Astrocyte of the spinal cord (primary cell): ENCODE data around the gene LRRC63.

Source experiments
- DNase-seq: peaks from one replicate; pipeline ENCODE4 v3.0.0; 2011; ENCODE audit warnings: low read depth, low spot score
- H3K4me3 ChIP-seq: 2 replicates; pipeline ENCODE4 v1.5.1; 2011; ENCODE audit warnings: low read depth, mild to moderate bottlenecking, low read length, moderate library complexity
- in situ Hi-C: cut with HindIII; loops from 2 replicates; pipeline ENCODE4 v1.10.0; 2017; ENCODE audit warnings: low sequenced_read_pairs
- TF ChIP-seq, protein P1 (sequence below): IDR thresholded peaks from 2 replicates; pipeline ENCODE4 v1.5.1; 2012; ENCODE audit warnings: low read depth, mild to moderate bottlenecking, low read length, inconsistent platforms

Gene LRRC63

DNA sequence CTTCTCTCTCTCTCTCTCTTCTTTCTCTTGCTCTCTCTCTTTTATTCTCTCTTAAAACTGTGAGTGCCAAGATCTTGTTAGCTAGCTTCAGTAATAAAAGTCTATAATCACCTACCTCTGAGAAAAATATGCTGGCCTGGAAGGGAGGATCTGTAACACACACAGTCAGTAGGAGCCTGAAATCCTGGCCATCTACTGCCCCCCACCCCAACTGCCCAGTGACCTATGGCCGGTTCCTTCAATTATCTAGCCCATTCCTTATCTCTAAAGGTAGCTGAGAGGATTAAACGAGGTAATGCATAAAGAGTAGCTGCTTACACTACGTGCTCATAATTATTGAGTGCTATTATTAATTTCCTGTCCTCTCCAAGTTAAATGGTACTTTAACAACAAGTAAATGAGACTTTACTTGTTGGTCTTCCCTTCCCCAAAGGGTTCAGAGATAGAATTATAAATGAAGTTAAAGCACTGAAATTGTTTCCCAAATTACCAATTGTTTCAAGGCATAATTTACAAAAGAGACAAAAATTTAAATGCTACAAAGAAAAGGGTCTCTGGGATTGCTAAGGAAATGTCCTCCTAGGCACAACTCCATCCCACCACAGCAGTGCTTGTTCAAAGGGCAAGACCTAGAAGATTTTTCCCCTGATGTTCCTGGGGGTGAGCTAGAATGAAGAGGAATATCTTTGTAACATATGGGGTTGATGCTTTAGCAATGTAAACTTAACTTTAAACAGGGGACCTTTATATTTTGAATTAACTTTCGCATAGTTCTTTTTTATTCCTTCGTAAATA, 31.6 kb upstream of the LRRC63 start:
- in situ Hi-C loops = no loop called here
- H3K4me3 ChIP-seq = no peak overlapping the region
- no peak for DNase-seq
- TF ChIP-seq, protein P1, sequence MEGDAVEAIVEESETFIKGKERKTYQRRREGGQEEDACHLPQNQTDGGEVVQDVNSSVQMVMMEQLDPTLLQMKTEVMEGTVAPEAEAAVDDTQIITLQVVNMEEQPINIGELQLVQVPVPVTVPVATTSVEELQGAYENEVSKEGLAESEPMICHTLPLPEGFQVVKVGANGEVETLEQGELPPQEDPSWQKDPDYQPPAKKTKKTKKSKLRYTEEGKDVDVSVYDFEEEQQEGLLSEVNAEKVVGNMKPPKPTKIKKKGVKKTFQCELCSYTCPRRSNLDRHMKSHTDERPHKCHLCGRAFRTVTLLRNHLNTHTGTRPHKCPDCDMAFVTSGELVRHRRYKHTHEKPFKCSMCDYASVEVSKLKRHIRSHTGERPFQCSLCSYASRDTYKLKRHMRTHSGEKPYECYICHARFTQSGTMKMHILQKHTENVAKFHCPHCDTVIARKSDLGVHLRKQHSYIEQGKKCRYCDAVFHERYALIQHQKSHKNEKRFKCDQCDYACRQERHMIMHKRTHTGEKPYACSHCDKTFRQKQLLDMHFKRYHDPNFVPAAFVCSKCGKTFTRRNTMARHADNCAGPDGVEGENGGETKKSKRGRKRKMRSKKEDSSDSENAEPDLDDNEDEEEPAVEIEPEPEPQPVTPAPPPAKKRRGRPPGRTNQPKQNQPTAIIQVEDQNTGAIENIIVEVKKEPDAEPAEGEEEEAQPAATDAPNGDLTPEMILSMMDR = no peak

DNA sequence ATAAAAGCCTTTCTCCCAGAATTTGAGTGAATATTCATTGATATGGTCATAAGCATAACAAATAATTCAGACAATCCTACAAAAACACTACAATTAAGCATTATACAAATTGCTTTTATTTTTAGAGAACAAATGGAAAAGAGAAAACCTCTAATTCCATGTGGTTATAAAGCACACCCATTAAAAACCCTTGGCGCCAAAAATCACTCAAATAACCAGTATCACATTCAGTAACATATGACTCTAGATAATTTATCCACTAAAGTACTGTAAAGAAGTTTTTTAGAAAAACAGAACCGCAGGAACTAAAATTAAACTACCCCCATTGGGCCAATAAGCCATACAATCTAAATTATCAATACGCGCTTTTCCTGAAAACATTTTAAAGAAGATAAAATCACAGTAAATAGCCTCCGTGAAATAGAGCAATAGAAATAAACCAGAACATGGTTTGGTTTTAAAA, 30.3 kb upstream of the LRRC63 start:
- no peak overlapping the region for H3K4me3 ChIP-seq

DNA sequence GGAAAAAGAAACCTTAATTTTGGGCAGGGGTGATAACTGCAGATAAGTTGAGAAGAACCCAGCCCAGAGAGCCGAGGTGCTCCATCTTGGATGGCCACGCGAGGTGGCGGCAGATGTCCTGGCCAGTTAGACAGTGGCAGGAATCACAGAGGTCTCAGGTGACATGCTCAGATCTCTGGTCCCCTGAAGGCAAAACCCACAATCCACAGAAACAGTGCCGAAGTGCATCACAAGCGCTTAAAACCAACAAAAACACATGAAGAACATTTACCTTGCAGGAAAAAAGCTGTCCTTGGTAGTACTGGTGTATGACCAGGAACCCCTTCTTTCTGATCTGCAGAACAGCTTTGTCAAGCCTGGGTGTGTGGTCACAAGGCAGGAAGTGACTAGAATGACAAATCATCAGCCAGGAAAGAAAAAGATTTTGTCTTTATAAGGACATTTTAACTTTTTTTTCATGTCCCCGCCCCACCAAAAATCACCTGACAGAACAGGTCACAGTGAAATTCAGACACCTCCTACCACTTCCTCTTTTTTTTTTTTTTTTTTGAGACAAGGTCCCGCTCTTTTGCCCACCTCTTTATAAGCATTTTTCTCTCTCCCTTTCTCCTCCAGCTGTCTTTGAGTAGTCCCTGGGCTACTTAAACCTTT, 29.8 kb upstream of the LRRC63 start, which contains the start of gene LCP1:
Gene LCP1, minus strand, starts transcription at position 338 of the 651 bp plus-strand sequence. CDS start 22,515 bp downstream, outside the sequence.
- TF ChIP-seq, protein P1 = no peak
- no peak for DNase-seq
- no peak within 1 kb of the TSS for H3K4me3 ChIP-seq
- in situ Hi-C loops = no loop called here

More for the DNA sequence above, 30.3 kb upstream of the LRRC63 start:
- in situ Hi-C loops = no loop called here
- no peak for DNase-seq
- TF ChIP-seq, protein P1 = no peak

DNA sequence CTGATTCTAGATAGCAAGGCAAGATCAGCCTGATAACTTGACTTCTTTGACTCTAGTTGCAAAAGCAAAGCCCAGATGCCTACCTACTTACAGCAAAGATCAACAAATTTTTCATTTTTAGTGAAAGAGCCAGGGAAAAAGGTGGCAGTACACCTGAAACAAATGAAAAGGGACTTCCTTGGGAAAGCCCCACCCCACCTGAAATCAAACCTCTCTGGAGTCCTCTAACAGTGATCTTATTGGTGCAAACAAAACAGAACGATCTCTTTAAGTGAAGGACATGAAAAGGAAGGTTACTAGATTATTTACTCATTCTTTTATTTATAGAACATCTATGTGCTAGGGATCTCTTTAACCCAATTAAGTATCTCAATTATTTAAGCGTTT, 29.2 kb upstream of the LRRC63 start:
- H3K4me3 ChIP-seq = no peak overlapping the region
- no peak for DNase-seq
- in situ Hi-C loops = no loop called here
- TF ChIP-seq, protein P1 = no peak

DNA sequence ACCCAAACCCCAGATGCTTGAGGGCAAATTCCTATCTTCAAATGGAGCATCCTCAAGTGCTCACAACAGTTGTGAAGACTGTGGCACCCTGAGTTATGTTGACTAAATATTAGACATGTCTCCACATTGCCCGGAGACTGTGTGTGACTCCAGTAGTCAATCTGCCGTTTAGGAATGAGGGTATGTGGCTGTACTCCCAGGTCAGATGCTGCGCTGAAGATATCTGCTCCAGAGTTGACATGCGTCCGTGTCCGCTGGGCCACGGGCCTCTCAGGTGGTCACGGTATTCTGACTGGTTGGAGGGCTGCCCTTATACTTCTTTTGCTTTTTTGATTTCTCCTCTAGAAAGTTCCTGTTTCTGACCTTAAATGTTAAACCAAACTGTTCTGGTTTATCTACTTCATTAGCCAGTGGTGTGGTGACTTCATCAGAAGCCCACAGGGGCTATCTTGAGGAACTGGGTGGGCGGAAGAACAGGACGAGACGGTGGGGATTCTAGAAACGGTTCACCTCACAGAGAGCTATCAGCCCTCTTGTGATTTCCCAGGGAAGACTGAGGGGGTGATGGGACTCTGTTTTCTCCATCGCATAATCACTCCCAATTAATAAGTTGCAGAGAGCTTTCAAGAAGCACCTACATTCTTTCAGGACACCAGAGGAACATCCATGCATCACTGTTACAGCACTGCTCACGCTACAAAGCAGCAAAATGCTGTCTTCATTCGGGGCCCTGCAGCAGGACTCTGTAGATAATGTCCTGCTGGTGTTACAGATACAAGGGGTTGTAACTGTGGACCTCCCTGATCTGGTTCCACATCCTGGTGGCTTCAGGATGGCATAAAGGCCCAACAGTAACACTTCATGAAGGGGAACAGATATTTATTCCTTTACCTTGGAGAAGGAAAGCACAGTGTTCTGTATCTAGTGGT, 28.4 kb upstream of the LRRC63 start:
- TF ChIP-seq, protein P1 = no peak
- no peak for DNase-seq
- in situ Hi-C loops = no loop called here
- H3K4me3 ChIP-seq = no peak overlapping the region

DNA sequence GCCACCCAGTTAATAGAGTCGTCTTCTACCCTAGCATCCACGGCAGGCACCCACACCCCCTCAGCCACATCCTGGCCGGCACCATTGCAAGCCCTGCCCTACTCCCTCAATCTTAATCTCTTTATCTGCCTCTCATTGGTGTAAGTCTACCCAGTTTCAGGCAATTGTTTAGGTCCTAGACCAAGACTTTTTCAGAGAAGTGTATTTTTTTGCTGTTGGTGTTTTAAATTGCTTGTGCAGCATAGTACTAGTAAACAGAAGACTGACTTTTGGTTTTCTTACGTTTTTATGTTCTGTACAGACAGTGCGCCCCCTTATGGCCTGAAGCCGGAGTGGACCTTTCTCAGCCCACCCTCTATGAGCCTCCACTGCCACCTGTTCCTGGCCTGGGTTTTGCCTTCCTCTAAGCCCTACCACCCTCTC, 27.4 kb upstream of the LRRC63 start:
- TF ChIP-seq, protein P1 = peak; percentile 57
- in situ Hi-C loops = no loop called here
- DNase-seq = no peak
- H3K4me3 ChIP-seq = no peak overlapping the region
